ENCODE data around the gene GLOD4. TPM values are rescaled to one million over a fixed set of nuclear protein-coding genes. Genes with fewer than 3 reads are reported as not detected.

GLOD4 gene
- total and polyA plus RNA-seq, 2 experiments from 2014 or later = 68.1 to 120 TPM

- Histone ChIP-seq H2AFZ (no peak overlapping the region), H4K20me1 (ENCODE audit: insufficient read depth, poor library complexity, severe bottlenecking) (no peaks in the 10 kb centered on the region), H3K27ac (no peak overlapping the region), H3K36me3 (replicated peaks; ENCODE audit: insufficient read depth, low read depth) (no peaks in the 10 kb centered on the region), H3K4me2 (no peak overlapping the region), H3K79me2 (peaks cover 7% of the 10 kb centered on the region), H3K4me3 (no peak overlapping the region), H3K27me3 (no peaks in the 10 kb centered on the region), H3K4me1 (ENCODE audit: insufficient read depth) (no peaks in the 10 kb centered on the region), H3K9me2 (replicated peaks; ENCODE audit: insufficient read depth) (no peaks in the 10 kb centered on the region), H3K9me3 (ENCODE audit: low read depth) (no peaks in the 10 kb centered on the region)
- WGBS (ENCODE audit: low lambda C conversion rate, missing lambda C conversion rate) = 98% methylated on average over 9 of the region's 9 CpGs
- DNase-seq (ENCODE audit: low spot score) = no peak
- TF ChIP-seq EZH2 (IDR thresholded peaks at IDR 0.05; ENCODE audit: borderline replicate concordance) = no peak
- TF ChIP-seq EZH2phosphoT487 (IDR thresholded peaks at IDR 0.05; ENCODE audit: low read depth, severe bottlenecking, unreplicated experiment) = no peak
- no peak for TF ChIP-seq CTCF (IDR thresholded peaks at IDR 0.05; ENCODE audit: poor library complexity)
These were observed 41.4 kb upstream of the GLOD4 start for GRCh38 chr17:823501-823902.

- Histone ChIP-seq H2AFZ (no peak overlapping the region), H4K20me1 (ENCODE audit: insufficient read depth, poor library complexity, severe bottlenecking) (no peaks in the 10 kb centered on the region), H3K27ac (no peak overlapping the region), H3K9me2 (replicated peaks; ENCODE audit: insufficient read depth) (no peaks in the 10 kb centered on the region), H3K4me3 (no peak overlapping the region), H3K4me1 (ENCODE audit: insufficient read depth) (no peaks in the 10 kb centered on the region), H3K4me2 (no peak overlapping the region), H3K9me3 (ENCODE audit: low read depth) (no peaks in the 10 kb centered on the region), H3K27me3 (no peaks in the 10 kb centered on the region), H3K36me3 (replicated peaks; ENCODE audit: insufficient read depth, low read depth) (no peaks in the 10 kb centered on the region), H3K79me2 (no peaks in the 10 kb centered on the region)
- 98% methylated on average over 19 of the region's 19 CpGs for WGBS (ENCODE audit: low lambda C conversion rate, missing lambda C conversion rate)
- no peak for DNase-seq (ENCODE audit: low spot score)
- TF ChIP-seq EZH2 (IDR thresholded peaks at IDR 0.05; ENCODE audit: borderline replicate concordance) (no peak), EZH2phosphoT487 (IDR thresholded peaks at IDR 0.05; ENCODE audit: low read depth, severe bottlenecking, unreplicated experiment) (no peak), CTCF (IDR thresholded peaks at IDR 0.05; ENCODE audit: poor library complexity) (no peak)
These were observed 37.2 kb upstream of the GLOD4 start for GRCh38 chr17:819251-819650.

GRCh38 chr17:814371-814770 is 32.3 kb upstream of the GLOD4 start:
- Histone ChIP-seq H3K4me3 (no peak overlapping the region), H3K79me2 (no peaks in the 10 kb centered on the region), H3K9me3 (ENCODE audit: low read depth) (no peaks in the 10 kb centered on the region), H3K27ac (peak overlapping the region; percentile 12), H3K9me2 (replicated peaks; ENCODE audit: insufficient read depth) (no peaks in the 10 kb centered on the region), H3K36me3 (replicated peaks; ENCODE audit: insufficient read depth, low read depth) (no peaks in the 10 kb centered on the region), H4K20me1 (ENCODE audit: insufficient read depth, poor library complexity, severe bottlenecking) (no peaks in the 10 kb centered on the region), H3K4me1 (ENCODE audit: insufficient read depth) (no peaks in the 10 kb centered on the region), H3K27me3 (no peaks in the 10 kb centered on the region), H3K4me2 (no peak overlapping the region), H2AFZ (no peak overlapping the region)
- WGBS (ENCODE audit: low lambda C conversion rate, missing lambda C conversion rate) = 97% methylated on average over 20 of the region's 20 CpGs
- TF ChIP-seq EZH2phosphoT487 (IDR thresholded peaks at IDR 0.05; ENCODE audit: low read depth, severe bottlenecking, unreplicated experiment) (no peak), EZH2 (IDR thresholded peaks at IDR 0.05; ENCODE audit: borderline replicate concordance) (no peak), CTCF (IDR thresholded peaks at IDR 0.05; ENCODE audit: poor library complexity) (no peak)
- no peak for DNase-seq (ENCODE audit: low spot score)
